Sciatic nerve (tissue), 2 donors: Measurements from ENCODE around the gene ARHGAP1. TPM values are rescaled to one million over a fixed set of nuclear protein-coding genes. Genes with fewer than 3 reads are reported as not detected.

Source experiments
- ATAC-seq: fragments of 200-7000 bp; cut with Tn5 transposase; one replicate; pipeline ENCODE4 v1.9.1; 2020; ENCODE audit warnings: mild to moderate bottlenecking, moderate library complexity
- DNase-seq: peaks from one replicate; pipeline ENCODE4 v3.0.0-alpha.2; 2020; ENCODE audit warnings: low spot score
- intact Hi-C: fragments of 100-400 bp; cut with DNase I; formaldehyde crosslinking; loops from one replicate; pipeline ENCODE4 v1.14.2; 2022
- total RNA-seq: library from RNA; stranded (reverse); fragmentation: NEBNext Ultra II Directional; extraction: Animal tissue kit (Norgen Biotek cat#: 25700); gene quantifications from one replicate; pipeline ENCODE4 v1.2.1, GENCODE V29; 2021
- donor health status: DM: no; HTN: no; CAD: no.
- donor health status: DM: no; HTN: no; CAD: no.

Gene ARHGAP1
- total RNA-seq, 1 donor from 2014 or later: 78.6 TPM

DNA sequence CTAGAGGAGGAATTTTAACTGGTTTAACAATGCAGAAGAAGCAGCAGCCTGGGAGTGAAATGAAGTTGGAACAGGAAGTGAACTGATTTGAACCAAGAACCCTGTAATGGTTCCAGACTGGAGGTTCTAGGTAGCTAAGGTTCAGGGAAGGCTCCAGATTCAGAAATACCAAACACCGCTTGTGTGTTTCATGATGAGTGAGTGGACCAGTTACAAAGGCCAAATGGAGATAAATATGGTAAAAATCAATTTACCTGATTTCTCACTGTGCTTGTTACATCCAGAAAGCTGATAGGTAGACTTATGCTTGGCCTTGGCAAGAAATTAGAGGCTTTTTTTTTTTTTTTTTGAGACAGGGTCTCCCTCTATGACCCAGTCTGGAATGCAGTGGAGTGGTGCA, 70.2 kb downstream of the ARHGAP1 start:
- intact Hi-C loops: no loop called here
- DNase-seq: no peak
- ATAC-seq: no peak

DNA sequence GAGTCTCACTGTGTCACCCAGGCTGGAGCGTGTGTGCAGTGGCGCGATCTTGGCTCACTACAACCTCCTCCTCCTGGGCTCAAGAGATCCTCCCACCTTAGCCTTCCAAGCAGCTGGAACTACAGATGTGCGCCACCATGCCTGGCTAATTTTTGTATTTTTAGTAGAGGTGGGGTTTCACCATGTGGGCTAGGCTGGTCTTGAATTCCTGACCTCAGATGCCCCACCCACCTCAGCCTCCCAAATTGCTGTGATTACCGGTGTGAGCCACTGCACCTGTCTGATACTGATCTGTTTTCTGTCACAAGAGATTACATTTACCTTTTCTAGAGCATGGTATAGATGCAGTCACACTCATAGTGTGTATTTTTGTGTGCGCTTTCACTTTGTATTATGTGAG, 71.5 kb downstream of the ARHGAP1 start:
- no peak for ATAC-seq
- DNase-seq: no peak
- intact Hi-C loops: no loop called here

Other genes starting within 250 kb of the ARHGAP1 start
- gene AMBRA1, start 106.6 kb downstream of the ARHGAP1 start, total RNA-seq: 33.7 TPM
- 4.3 TPM for gene HARBI1, start 83.4 kb downstream of the ARHGAP1 start, total RNA-seq
- gene ATG13, start 83.1 kb downstream of the ARHGAP1 start, total RNA-seq: 55.1 TPM
- 6.5 TPM for gene ZNF408, start 412 bp upstream of the ARHGAP1 start, total RNA-seq
- not detected for gene F2, start 18.6 kb upstream of the ARHGAP1 start, total RNA-seq
- 80.5 TPM for gene CKAP5, start 145.7 kb upstream of the ARHGAP1 start, total RNA-seq
- gene LRP4, start 217.9 kb upstream of the ARHGAP1 start, total RNA-seq: 29.3 TPM
- 30.4 TPM for gene CSTPP1, start 236.1 kb upstream of the ARHGAP1 start, total RNA-seq